Measurements from ENCODE around the gene MCM3AP.

MCM3AP gene

GRCh38 chr21:46285206-46285661 is at the start of gene MCM3AP:
Gene MCM3AP (minus strand): TSS chr21:46285611. CDS start chr21:46285286, 325 bp downstream.
- no peak for DNase-seq (ENCODE audit: low spot score)

- DNase-seq (ENCODE audit: low spot score) = no peak
Observed at GRCh38 chr21:46334351-46335140, 49.1 kb upstream of the MCM3AP start.

DNA sequence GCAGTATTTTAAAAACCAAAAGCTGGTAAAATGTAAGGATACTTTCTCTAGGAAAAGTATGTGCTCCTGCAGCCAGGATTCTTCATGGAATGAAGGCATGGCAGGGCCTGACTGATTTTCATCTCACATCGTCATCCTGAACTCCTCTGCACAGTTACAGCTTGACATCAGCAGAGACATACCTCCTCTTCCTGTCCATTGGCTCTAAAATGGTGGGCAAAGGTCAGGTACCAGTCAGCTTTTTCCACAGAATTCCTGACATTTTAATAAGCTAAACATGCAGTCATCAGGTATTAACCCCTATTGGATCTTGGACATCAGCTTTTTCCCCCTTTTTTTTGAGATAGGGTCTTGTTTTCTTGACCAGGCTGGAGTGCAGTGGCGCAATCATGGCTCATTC is 44.4 kb upstream of the MCM3AP start:
- DNase-seq (ENCODE audit: low spot score) = no peak

GRCh38 chr21:46328151-46328550 is 42.7 kb upstream of the MCM3AP start:
- no peak for DNase-seq (ENCODE audit: low spot score)

DNA sequence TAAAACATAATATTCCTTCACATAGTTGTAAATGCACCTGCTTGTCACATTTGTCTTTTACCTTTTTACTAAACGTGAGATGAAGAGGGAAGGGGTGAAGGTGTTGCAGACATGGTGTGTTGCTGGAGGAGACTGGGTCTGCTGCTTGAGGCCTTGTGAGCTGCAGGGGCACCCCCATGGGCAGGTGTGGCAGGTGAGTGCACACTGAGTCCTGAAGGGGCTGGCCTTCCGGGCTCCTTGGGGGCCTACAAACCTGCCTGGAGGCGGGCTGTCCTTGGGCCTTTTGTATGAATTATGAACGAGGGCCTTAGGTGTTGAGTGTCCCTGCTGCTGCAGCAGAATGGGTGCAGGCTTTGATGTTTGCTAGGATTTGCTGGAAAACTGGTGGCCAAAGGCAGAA is 42.3 kb upstream of the MCM3AP start:
- DNase-seq (ENCODE audit: low spot score) = no peak

GRCh38 chr21:46326110-46326703 is 40.8 kb upstream of the MCM3AP start:
- no peak for DNase-seq (ENCODE audit: low spot score)

DNA sequence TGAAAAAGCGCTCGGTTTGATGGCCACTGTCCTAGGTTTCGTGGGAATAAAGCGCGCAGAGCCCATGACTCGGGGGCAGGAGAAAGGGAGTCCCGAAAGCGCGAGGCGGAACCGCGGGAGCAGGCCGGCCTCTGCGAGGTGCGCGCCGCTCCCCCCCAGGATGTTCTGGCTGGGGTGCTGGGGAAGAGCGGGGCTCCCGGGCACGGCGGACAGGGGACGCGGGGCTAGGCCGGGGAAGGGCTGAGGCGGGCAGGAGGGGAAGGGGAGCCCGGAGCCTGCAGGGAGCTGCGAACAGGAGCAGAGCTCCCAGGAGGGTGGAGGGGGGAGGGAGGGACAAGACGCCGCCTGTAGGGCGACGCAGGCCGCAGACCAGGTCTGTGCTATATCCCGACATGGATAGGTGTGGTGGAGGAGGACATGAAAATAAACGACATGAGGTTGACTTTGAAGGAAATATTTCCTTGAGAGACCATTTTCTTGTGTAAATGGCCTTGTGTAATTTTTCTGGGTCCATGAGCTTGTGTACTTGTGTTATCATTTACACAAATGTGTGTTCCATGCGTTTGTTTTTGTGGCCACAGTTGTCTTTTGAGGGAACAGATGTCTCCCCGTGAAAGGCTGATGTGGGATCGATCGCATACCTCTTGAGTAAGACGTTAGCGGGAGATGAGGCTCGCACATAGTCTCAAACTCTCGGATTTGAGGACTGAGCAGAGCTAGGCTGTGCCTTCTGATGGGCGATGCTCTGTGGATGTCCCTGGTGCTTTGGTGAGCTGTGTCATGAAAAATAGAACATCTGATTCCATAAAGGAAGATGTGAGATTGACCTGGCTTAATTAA is 39.9 kb upstream of the MCM3AP start:
- DNase-seq (ENCODE audit: low spot score) = peak; percentile 45

GRCh38 chr21:46324390-46325072 is 39.1 kb upstream of the MCM3AP start:
- peak; percentile 97 for DNase-seq (ENCODE audit: low spot score)

DNA sequence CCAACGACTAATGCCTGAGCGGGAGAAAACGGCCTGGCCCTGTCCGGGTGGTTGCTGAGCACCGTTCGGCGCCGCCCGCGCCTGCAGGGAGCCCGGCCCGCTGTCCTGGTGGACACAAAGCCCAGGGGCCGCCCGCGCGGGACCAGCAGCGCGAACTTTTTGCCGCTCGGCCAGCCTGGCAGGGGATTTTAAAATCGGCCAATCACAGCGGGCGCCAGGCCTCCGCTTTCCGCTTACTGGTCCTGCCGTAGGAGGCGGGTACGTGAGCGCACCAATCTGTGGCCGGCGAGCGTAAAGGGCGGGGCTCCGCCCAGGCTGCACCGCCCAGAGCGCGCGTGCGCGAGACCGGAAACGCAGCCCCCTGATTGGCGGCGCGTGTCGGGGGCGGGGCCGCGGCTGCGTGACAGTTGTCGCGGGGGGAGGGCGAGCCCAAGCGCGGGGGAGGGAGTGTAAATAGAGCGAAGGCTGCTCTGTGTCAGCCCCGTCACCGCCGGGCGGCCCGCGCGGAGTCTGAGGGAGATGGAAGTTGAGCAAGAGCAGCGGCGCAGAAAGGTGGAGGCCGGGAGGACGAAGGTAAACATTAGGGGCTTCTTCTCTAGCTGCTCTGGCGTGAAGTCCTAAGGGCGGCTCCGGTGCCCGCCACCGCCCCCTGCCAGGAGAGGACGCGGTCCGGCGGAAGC is 38.4 kb upstream of the MCM3AP start, which contains the start of the genes C21orf58 and PCNT:
Gene C21orf58 (minus strand): TSS at position 161 of the 680 bp plus-strand sequence. CDS start 1,132 bp downstream, outside the sequence.
Gene PCNT (plus strand): TSS at position 447 of the 680 bp plus-strand sequence. CDS start 73 bp downstream, at position 520.
- DNase-seq (ENCODE audit: low spot score) = peak; percentile 100

GRCh38 chr21:46323227-46323709 is 37.9 kb upstream of the MCM3AP start:
- no peak for DNase-seq (ENCODE audit: low spot score)

GRCh38 chr21:46322351-46323226 is 37.2 kb upstream of the MCM3AP start:
- DNase-seq (ENCODE audit: low spot score) = peak; percentile 48

GRCh38 chr21:46320331-46320801 is 35.0 kb upstream of the MCM3AP start:
- DNase-seq (ENCODE audit: low spot score) = no peak

DNA sequence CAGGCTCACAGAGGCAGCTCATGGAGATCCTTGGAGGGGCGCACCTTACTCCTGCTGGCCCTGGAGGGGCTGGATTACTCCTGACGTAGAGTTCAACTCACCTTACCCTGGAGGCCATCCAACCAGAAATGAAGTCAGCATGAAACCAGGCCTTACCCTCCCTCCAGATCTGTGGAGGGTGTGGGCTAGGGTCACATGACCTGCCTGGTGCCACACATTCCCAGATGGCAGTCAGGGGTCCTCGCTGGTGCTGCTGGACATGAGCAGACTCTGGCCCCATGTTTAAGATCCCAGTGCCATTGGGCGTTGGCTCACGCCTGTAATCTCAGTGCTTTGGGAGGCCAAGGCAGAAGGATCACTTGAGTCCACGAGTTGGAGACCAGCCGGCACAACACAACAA is 33.8 kb upstream of the MCM3AP start:
- no peak for DNase-seq (ENCODE audit: low spot score)

DNA sequence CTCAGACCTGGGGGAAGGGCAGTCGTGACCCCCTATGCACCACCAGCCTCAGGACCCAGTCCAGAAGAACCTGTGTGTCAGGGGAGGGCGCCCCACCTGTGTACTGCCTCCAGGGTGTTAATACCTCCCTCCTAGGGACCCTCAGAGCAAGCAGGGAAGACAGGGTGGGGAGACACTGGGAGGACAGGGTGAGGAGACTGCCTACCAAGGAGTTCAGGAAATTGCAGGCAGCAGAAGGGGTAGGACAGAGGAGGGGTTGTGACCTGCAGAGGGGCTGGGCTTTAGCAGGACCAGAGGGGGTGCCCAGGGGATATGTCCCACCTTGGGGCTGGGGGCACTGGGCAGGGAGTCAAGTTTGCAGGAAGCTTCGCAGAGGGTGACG is 33.0 kb upstream of the MCM3AP start:
- no peak for DNase-seq (ENCODE audit: low spot score)

DNA sequence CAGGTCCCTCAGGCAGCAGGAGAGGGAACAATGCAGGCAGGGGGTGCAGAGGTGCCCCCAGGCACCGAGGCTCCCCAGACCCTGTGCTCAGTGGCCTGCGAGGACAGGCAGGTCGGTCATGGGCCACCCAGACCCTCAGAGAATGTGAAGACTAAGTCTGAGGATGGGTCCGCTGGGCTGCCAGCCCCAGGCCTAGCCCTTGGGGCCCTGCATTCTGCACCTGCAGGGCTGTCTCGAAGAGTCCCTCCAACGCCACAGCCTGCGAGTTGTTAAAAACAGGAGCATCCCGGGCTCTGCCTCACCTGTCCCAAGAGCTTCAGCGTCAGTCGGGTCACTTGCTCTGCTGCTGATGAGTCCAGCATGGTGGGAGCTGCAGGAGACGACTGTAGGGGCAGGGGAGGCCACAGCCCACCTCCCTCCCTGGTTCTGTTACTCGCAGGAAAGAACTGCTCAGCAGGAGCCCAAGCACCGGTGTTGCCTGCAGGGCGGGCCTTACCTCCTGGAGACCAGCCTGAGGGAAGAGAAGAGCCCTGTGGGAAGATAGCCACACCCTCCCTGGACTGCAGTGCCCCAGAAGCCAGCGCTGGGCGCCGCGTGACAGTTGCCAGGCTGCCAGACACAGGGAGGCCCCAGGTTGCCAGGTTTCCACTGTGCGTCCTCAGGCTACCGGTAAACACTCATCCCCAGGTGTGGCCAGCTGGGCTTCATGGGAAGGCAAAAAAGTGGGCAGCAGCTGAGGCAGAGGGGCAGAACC is 32.5 kb upstream of the MCM3AP start:
- DNase-seq (ENCODE audit: low spot score) = no peak

DNA sequence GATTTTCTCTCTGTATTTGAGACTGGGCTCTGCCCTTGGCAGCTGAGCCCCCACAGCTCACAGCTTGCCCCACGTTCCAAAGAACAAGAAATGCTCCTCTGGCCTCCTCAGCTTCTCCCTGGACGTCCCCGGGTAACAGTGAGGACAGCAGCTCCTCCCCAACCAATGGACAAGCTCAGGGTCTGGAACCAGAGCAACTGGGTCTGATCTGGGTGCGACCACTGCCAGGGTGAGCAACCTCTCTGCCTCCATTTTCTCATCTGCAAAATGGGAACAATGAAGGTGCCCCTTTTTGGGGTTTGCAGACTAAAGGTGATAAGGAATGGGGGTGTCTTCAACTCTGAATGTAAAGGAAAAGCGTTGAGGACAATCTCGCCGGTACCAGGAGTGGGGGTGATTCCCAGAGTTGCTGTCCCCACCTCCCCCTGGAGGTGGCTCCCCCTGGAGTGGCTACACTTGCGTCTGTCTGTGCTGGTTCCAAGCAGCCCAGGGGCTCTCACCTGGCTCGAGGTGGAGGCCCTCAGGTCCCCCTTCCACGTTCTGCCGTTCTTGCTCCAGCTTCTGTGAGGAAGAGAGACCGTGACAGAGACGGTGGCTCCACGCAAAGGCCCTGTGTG is 31.4 kb upstream of the MCM3AP start:
- DNase-seq (ENCODE audit: low spot score) = no peak

- no peak for DNase-seq (ENCODE audit: low spot score)
Observed at GRCh38 chr21:46314441-46315020, 29.1 kb upstream of the MCM3AP start.

- no peak for DNase-seq (ENCODE audit: low spot score)
Observed at GRCh38 chr21:46312949-46313348, 27.5 kb upstream of the MCM3AP start.

Measured in AG08395 (cell line).